IMR-90 (cell line): ENCODE data around the gene CUL4B. TPM values are rescaled to one million over a fixed set of nuclear protein-coding genes. Genes with fewer than 3 reads are reported as not detected.

Source experiments
- ATAC-seq: fragments of 200-7000 bp; cut with Tn5 transposase; 2 replicates; pipeline ENCODE4 v1.9.1; 2020; ENCODE audit warnings: low read depth, mild to moderate bottlenecking, moderate library complexity
- BruUV-seq: library from RNA; stranded (reverse); fragments of 400-500 nt; replicated peaks from 2 replicates; lab custom pipeline; 2021; lab: Mats Ljungman, UMichigan
- CTCF ChIA-PET: fragments of 300-600 bp; formaldehyde crosslinking; extraction: SDS; loops from one replicate; lab custom pipeline; 2021; ENCODE audit warnings: antibody characterized with exemption; lab: Yijun Ruan, JAX
- POLR2A ChIA-PET: fragments of 300-600 bp; sonication (Branson Sonifier 250); formaldehyde crosslinking; loops from one replicate; lab custom pipeline; 2022; ENCODE audit warnings: antibody characterized with exemption; ENCODE audit not compliant: unreplicated experiment; lab: Charles Lee
- DNase-seq: peaks from one replicate; pipeline ENCODE4 v3.0.0; 2013
- H2AFZ ChIP-seq: replicated peaks from 2 replicates; pipeline ENCODE3; 2013; ENCODE audit warnings: low read length, mild to moderate bottlenecking; ENCODE audit not compliant: poor library complexity
- H2AK5ac ChIP-seq: 2 replicates; pipeline ENCODE4 v1.6.1; 2013; ENCODE audit warnings: low read depth, low read length, inconsistent platforms
- H2AK9ac ChIP-seq: replicated peaks from 2 replicates; pipeline ENCODE3; 2013; ENCODE audit warnings: mild to moderate bottlenecking, low read depth, low read length, moderate library complexity; ENCODE audit not compliant: poor library complexity
- H2BK120ac ChIP-seq: 2 replicates; pipeline ENCODE4 v1.6.1; 2013; ENCODE audit warnings: low read depth, low read length, inconsistent platforms
- H2BK15ac ChIP-seq: 3 replicates; pipeline ENCODE4 v1.6.1; 2013; ENCODE audit warnings: low read depth, low read length, inconsistent platforms
- H2BK20ac ChIP-seq: 2 replicates; pipeline ENCODE4 v1.6.1; 2013; ENCODE audit warnings: low read depth, mild to moderate bottlenecking, inconsistent platforms, low read length, moderate library complexity
- H2BK5ac ChIP-seq: 2 replicates; pipeline ENCODE4 v1.6.1; 2013; ENCODE audit warnings: mild to moderate bottlenecking, low read depth, low read length, inconsistent platforms; ENCODE audit not compliant: poor library complexity, severe bottlenecking
- H3K14ac ChIP-seq: replicated peaks from 2 replicates; pipeline ENCODE4 v1.6.1; 2013; ENCODE audit warnings: low read depth, low read length, inconsistent platforms
- H3K18ac ChIP-seq: 2 replicates; pipeline ENCODE4 v1.6.1; 2013; ENCODE audit warnings: low read depth, low read length, control low read depth
- H3K23ac ChIP-seq: 2 replicates; pipeline ENCODE4 v1.6.1; 2013; ENCODE audit warnings: low read depth, low read length, inconsistent platforms
- H3K27ac ChIP-seq: 2 replicates; pipeline ENCODE4 v1.5.1; 2013; ENCODE audit warnings: mild to moderate bottlenecking, control low read depth, low read length; ENCODE audit not compliant: insufficient read depth
- H3K27me3 ChIP-seq: 2 replicates; pipeline ENCODE4 v1.6.1; 2013; ENCODE audit warnings: low read length; ENCODE audit not compliant: control insufficient read depth, insufficient read depth
- H3K36me3 ChIP-seq: 2 replicates; pipeline ENCODE4 v1.6.1; 2013; ENCODE audit warnings: low read length, mixed read lengths; ENCODE audit not compliant: control insufficient read depth, insufficient read depth
- H3K4ac ChIP-seq: 2 replicates; pipeline ENCODE4 v1.6.1; 2013; ENCODE audit warnings: low read depth, low read length, inconsistent platforms
- H3K4me1 ChIP-seq: 2 replicates; pipeline ENCODE4 v1.6.1; 2013; ENCODE audit warnings: low read length, mixed read lengths; ENCODE audit not compliant: control insufficient read depth, insufficient read depth
- H3K4me2 ChIP-seq: 2 replicates; pipeline ENCODE4 v1.6.1; 2013; ENCODE audit warnings: low read depth, mild to moderate bottlenecking, control low read depth, low read length, moderate library complexity
- H3K4me3 ChIP-seq: 2 replicates; pipeline ENCODE4 v1.5.1; 2013; ENCODE audit warnings: low read depth, mild to moderate bottlenecking, control low read depth, low read length, moderate library complexity; ENCODE audit not compliant: insufficient read depth
- H3K56ac ChIP-seq: 2 replicates; pipeline ENCODE4 v1.6.1; 2013; ENCODE audit warnings: low read length, inconsistent platforms; ENCODE audit not compliant: insufficient read depth; ENCODE audit errors: extremely low read depth
- H3K79me1 ChIP-seq, 2 experiments: 2 replicates each; pipeline ENCODE4 v1.6.1; 2013; ENCODE audit warnings: low read length in 2 of 2, inconsistent platforms in 1 of 2, low read depth in 1 of 2
- H3K9ac ChIP-seq: 2 replicates; pipeline ENCODE4 v1.6.1; 2013; ENCODE audit warnings: low read depth, low read length, control low read depth
- H3K9me1 ChIP-seq: 2 replicates; pipeline ENCODE4 v1.6.1; 2013; ENCODE audit warnings: low read length, inconsistent platforms; ENCODE audit not compliant: insufficient read depth
- H3K9me3 ChIP-seq: 2 replicates; pipeline ENCODE4 v1.6.1; 2013; ENCODE audit warnings: low read length; ENCODE audit not compliant: control insufficient read depth, insufficient read depth
- H4K20me1 ChIP-seq: 2 replicates; pipeline ENCODE4 v1.6.1; 2013; ENCODE audit warnings: low read length, inconsistent platforms; ENCODE audit not compliant: insufficient read depth
- H4K5ac ChIP-seq: 2 replicates; pipeline ENCODE4 v1.6.1; 2013; ENCODE audit warnings: mild to moderate bottlenecking, low read depth, low read length, control low read depth
- H4K8ac ChIP-seq, 2 experiments: 2 replicates each; pipeline ENCODE4 v1.6.1; 2013; ENCODE audit warnings: low read depth in 2 of 2, low read length in 2 of 2, control low read depth in 1 of 2, inconsistent platforms in 1 of 2
- H4K91ac ChIP-seq: 2 replicates; pipeline ENCODE4 v1.6.1; 2013; ENCODE audit warnings: low read depth, low read length, inconsistent platforms; ENCODE audit not compliant: insufficient read depth
- CEBPB ChIP-seq: IDR thresholded peaks from 2 replicates; pipeline ENCODE4 v1.6.1; 2012; ENCODE audit warnings: low read depth, low read length, improper control_type of control experiment
- ELK1 ChIP-seq: fragments of 150-350 bp; IDR thresholded peaks from 2 replicates; pipeline ENCODE4 v1.6.1; 2016; ENCODE audit warnings: low read depth, mild to moderate bottlenecking, low read length, moderate library complexity, borderline replicate concordance
- MAZ ChIP-seq: IDR thresholded peaks from 2 replicates; pipeline ENCODE4 v1.6.1; 2012; ENCODE audit warnings: low read depth, mild to moderate bottlenecking, low read length, improper control_type of control experiment, moderate library complexity, borderline replicate concordance
- RCOR1 ChIP-seq: IDR thresholded peaks from 2 replicates; pipeline ENCODE4 v1.6.1; 2012; ENCODE audit warnings: mild to moderate bottlenecking, low read length, improper control_type of control experiment; ENCODE audit not compliant: insufficient replicate concordance
- SMC3 ChIP-seq: fragments of 150-350 bp; IDR thresholded peaks from 2 replicates; pipeline ENCODE4 v1.6.1; 2016; ENCODE audit warnings: low read depth, mild to moderate bottlenecking, antibody characterized with exemption, low read length, moderate library complexity
- USF2 ChIP-seq: fragments of 150-350 bp; IDR thresholded peaks from 2 replicates; pipeline ENCODE4 v1.6.1; 2017; ENCODE audit warnings: mild to moderate bottlenecking, antibody characterized with exemption, low read length, low read depth
- WGBS, 2 experiments: methylation state at CpG; one replicate each; pipeline versions ENCODE4 v1.1.5 to v1.1.7; 2013; ENCODE audit warnings: missing lambda C conversion rate in 2 of 2; ENCODE audit not compliant: insufficient read length in 1 of 2; ENCODE audit errors: extremely low coverage in 2 of 2; 5-methylcytosine and 5-hydroxymethylcytosine counted together
- dilution Hi-C: fragments of 300-500 bp; cut with HindIII; formaldehyde crosslinking; loops from one replicate; pipeline ENCODE4 v1.14.3; 2018; ENCODE audit warnings: low sequenced_read_pairs; ENCODE audit not compliant: unreplicated experiment
- in situ Hi-C: fragments of 300-500 bp; cut with MboI; formaldehyde crosslinking; loops from 3 replicates; pipeline ENCODE4 v1.14.3; 2019; ENCODE audit warnings: low sequenced_read_pairs, inconsistent platforms, mixed read lengths
- intact Hi-C: fragments of 100-400 bp; cut with micrococcal nuclease; formaldehyde crosslinking; loops from 2 replicates; pipeline ENCODE4 v1.10.0; 2022
- polyA plus RNA-seq, 3 experiments: library from polyadenylated mRNA; depleted of rRNA; stranded (reverse); fragments of >200 nt; gene quantifications; 2 replicates each; pipeline ENCODE4 v1.2.3, GENCODE V29; 2012; ENCODE audit warnings: low replicate concordance in 1 of 3
- total RNA-seq: library from RNA; depleted of rRNA; stranded (reverse); fragments of >200 nt; gene quantifications from 2 replicates; pipeline ENCODE4 v1.2.3, GENCODE V29; 2012

CUL4B gene
- total and polyA plus RNA-seq, 2 of the 4 experiments (the other 2 are of a cell fraction): 19.4 to 30.9 TPM

- Histone ChIP-seq H3K23ac (no peak overlapping the region), H3K56ac (no peak overlapping the region), H4K8ac (no peak overlapping the region), H2AFZ (no peak overlapping the region), H4K91ac (no peak overlapping the region), H2BK120ac (no peak overlapping the region), H3K4me2 (no peak overlapping the region), H2BK5ac (no peak overlapping the region), H3K79me1 (no peaks in the 10 kb centered on the region), H2BK20ac (no peak overlapping the region), H3K36me3 (no peaks in the 10 kb centered on the region), H3K4ac (no peak overlapping the region), H2BK15ac (no peak overlapping the region), H3K9me1 (no peaks in the 10 kb centered on the region), H4K5ac (no peak overlapping the region), H3K4me3 (no peak overlapping the region), H3K9ac (no peak overlapping the region), H3K9me3 (no peaks in the 10 kb centered on the region), H4K20me1 (no peaks in the 10 kb centered on the region), H2AK9ac (no peak overlapping the region), H3K4me1 (no peaks in the 10 kb centered on the region), H3K27ac (no peak overlapping the region), H3K14ac (no peak overlapping the region), H2AK5ac (no peak overlapping the region), H3K27me3 (peaks cover 2% of the 10 kb centered on the region; the same call in 1 of the 2 replicates), H3K18ac (no peak overlapping the region)
- DNase-seq (no peak), ATAC-seq (no peak)
- no TSS peak for BruUV-seq
- dilution Hi-C loops (no loop called here), in situ Hi-C loops (no loop called here), intact Hi-C loops (loop anchor here (10.0 kb wide), 1 partner anchor 162 kb away; the partner anchor contains the start of gene TMEM255A)
- CTCF ChIA-PET: no interaction called here
- no peak for TF ChIP-seq SMC3
- TF ChIP-seq RCOR1: no peak
- no peak for TF ChIP-seq CEBPB
- TF ChIP-seq ELK1: no peak
- TF ChIP-seq USF2: no peak
- TF ChIP-seq MAZ: no peak
- WGBS, 2 experiments: 50% methylated on average over 1 of the region's 2 CpGs; no CpG with 5 or more reads in 1 of the 2 experiments
- POLR2A ChIA-PET: no interaction called here
Measured at GRCh38 chrX:120476714-120477113, 84.0 kb downstream of the CUL4B start.
